ENCODE measurements around the gene ODF2L.
A peak's percentile ranks its signal among the peaks of the same experiment; 100 is the strongest.

DNA sequence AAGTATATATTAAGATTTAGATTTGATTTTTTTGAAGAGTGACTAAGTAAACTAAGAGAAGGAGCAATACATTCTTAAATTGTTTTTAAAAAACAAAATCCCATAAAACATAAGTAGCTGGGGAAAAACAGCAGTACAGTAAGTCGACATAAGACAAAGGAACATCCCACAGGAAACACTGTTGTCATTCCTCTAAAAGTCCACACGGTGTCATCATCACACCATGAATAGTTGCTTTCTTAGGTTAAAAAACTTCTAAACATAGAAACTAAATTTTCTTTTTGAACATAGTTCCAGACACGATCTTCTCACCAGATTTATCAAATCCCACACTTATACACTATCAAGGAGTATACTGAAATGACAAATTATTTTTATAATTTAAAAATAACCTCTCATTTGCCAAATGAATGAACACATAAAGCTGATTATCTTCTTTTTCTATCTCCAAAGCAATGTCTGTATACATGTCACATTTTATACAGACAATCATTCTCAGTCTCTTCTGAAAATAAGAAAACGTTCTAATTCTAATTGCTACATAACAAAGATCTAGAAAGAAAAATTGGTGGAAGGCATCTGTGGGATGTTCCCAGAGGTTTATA lies 15.8 kb downstream of the ODF2L start:
- TF ChIP-seq CTCF (conservative IDR thresholded peaks at IDR 0.05) (peak; percentile 91), EZH2 (IDR thresholded peaks at IDR 0.05; ENCODE audit: low read depth) (no peak)

All from PC-9 (cell line).